ENCODE measurements around the gene CEP112. TPM values are rescaled to one million over a fixed set of nuclear protein-coding genes. Genes with fewer than 3 reads are reported as not detected.

CEP112 gene
- total and polyA plus RNA-seq, 2 of the 8 experiments (the other 6 are each of a cell fraction or from before 2014, with no cell fraction given), result 0.62 to 3.1 TPM

- FAIRE-seq (peak; percentile 94), DNase-seq (ENCODE audit: low read depth in 1 of 2, low spot score in 2 of 2) (peak in 1 of 2 experiments; percentile 49)
- H3K79me2 ChIP-seq (ENCODE audit: control insufficient read depth in 1 of 2, insufficient read depth in 2 of 2, low read length in 2 of 2), result no peaks in the 10 kb centered on the region
- no peak overlapping the region for H4K5ac ChIP-seq (ENCODE audit: insufficient read length, low read depth, low read length)
- no peak overlapping the region for H2BK5ac ChIP-seq (ENCODE audit: low read depth, low read length)
- H4K20me1 ChIP-seq (replicated peaks in 1 of 2; ENCODE audit: control insufficient read depth in 1 of 2, insufficient read depth in 2 of 2, low read length in 2 of 2), result no peaks in the 10 kb centered on the region
- H3K9me3 ChIP-seq (ENCODE audit: insufficient read depth in 2 of 2, low read depth in 1 of 2, low read length in 1 of 2), result no peaks in the 10 kb centered on the region; a peak in 1 of 4 replicates
- H2AK5ac ChIP-seq (ENCODE audit: low read depth, low read length), result no peak overlapping the region
- no peaks in the 10 kb centered on the region for H3K36me3 ChIP-seq (ENCODE audit: control insufficient read depth in 2 of 4, insufficient read depth in 4 of 4, low read length in 3 of 4)
- H3K4me1 ChIP-seq (replicated peaks in 1 of 4; ENCODE audit: control insufficient read depth in 3 of 4, insufficient read depth in 4 of 4, low read length in 3 of 4), result peaks cover 0 to 5% (median 0%) of the 10 kb centered on the region in 4 experiments; a peak in 1 of 7 replicates
- no peaks in the 10 kb centered on the region for H3K79me1 ChIP-seq (ENCODE audit: low read depth, low read length)
- no peak overlapping the region for H2BK120ac ChIP-seq (replicated peaks; ENCODE audit: low read depth, low read length)
- no peak overlapping the region for H4K91ac ChIP-seq (replicated peaks; ENCODE audit: insufficient read length, low read length)
- 30% methylated on average over 2 of the region's 2 CpGs; no CpG with 5 or more reads in 1 of the 2 experiments for WGBS, 2 experiments (ENCODE audit: extremely low coverage in 1 of 2, insufficient coverage in 1 of 2, insufficient read length in 1 of 2, insufficient replicate concordance in 2 of 2, low coverage in 1 of 2, low lambda C conversion rate in 2 of 2, missing lambda C conversion rate in 1 of 2)
- no peak overlapping the region for H3K4me2 ChIP-seq (ENCODE audit: insufficient read depth in 1 of 2, low read depth in 2 of 2, low read length in 2 of 2)
- H2BK12ac ChIP-seq (ENCODE audit: low read depth, low read length), result no peak overlapping the region
- no peak overlapping the region for H3K14ac ChIP-seq (ENCODE audit: insufficient read length)
- no peak overlapping the region for H2BK15ac ChIP-seq (ENCODE audit: low read length)
- H3K4ac ChIP-seq (replicated peaks; ENCODE audit: insufficient read length, low read depth, low read length), result no peak overlapping the region
- no peaks in the 10 kb centered on the region for H3K27me3 ChIP-seq (replicated peaks in 1 of 4; ENCODE audit: control insufficient read depth in 3 of 4, extremely low read depth in 1 of 4, insufficient read depth in 3 of 4, low read length in 3 of 4)
- H2AFZ ChIP-seq (ENCODE audit: low read length), result 0 out of 2 replicates have a peak overlapping the region, but pooled peaks have one; percentile 27
- no peak overlapping the region for H2BK20ac ChIP-seq (ENCODE audit: low read length)
- no peak overlapping the region for H4K8ac ChIP-seq (ENCODE audit: extremely low read depth, insufficient read depth, low read length)
- no peak for TF ChIP-seq BCL11A (IDR thresholded peaks at IDR 0.05; ENCODE audit: low read depth in 2 of 2, low read length in 2 of 2)
- TF ChIP-seq TEAD4 (IDR thresholded peaks at IDR 0.05; ENCODE audit: low read depth, low read length), result no peak
- no peak for TF ChIP-seq CHD2 (IDR thresholded peaks at IDR 0.05; ENCODE audit: low read length)
- no peak for TF ChIP-seq CTBP2 (IDR thresholded peaks at IDR 0.05; ENCODE audit: borderline replicate concordance, insufficient read depth, insufficient read length, low read length)
- TF ChIP-seq ASH2L (IDR thresholded peaks at IDR 0.05; ENCODE audit: low read length), result no peak
- TF ChIP-seq FOSL1 (IDR thresholded peaks at IDR 0.05; ENCODE audit: insufficient read depth, low read depth, low read length), result no peak
- 0 out of 2 replicates have a peak, but pooled peaks have one; percentile 45 for TF ChIP-seq TCF12 (IDR thresholded peaks at IDR 0.05; ENCODE audit: low read depth, low read length)
- TF ChIP-seq CTCF (IDR thresholded peaks at IDR 0.05; ENCODE audit: control extremely low read depth in 1 of 3, insufficient read depth in 1 of 3, low read depth in 1 of 3, low read length in 3 of 3), result peak in 2 of 3 experiments; percentile 73 to 79; a peak in 3 of 4 replicates
- no peak for TF ChIP-seq SIX5 (IDR thresholded peaks at IDR 0.05; ENCODE audit: low read depth, low read length)
- TF ChIP-seq RAD21 (IDR thresholded peaks at IDR 0.05 in 1 of 2, conservative IDR thresholded peaks at IDR 0.05 in 1 of 2; ENCODE audit: low read depth in 2 of 2, low read length in 2 of 2), result peak; percentile 98 to 99
- CTCF ChIA-PET (ENCODE audit: partially characterized antibody), result interaction anchor here (0.7 to 4.0 kb wide), 17 partner anchors 9 to 784 kb away, joined by 3 to 26 read pairs (median 4); no protein-coding TSS in a partner anchor
- no peak overlapping the region for H3K4me3 ChIP-seq (ENCODE audit: extremely low read depth in 1 of 4, insufficient read depth in 2 of 4, low read depth in 3 of 4, low read length in 4 of 4)
- POLR2A ChIA-PET (ENCODE audit: partially characterized antibody), result no interaction called here
- H3K56ac ChIP-seq (replicated peaks; ENCODE audit: insufficient read length, low read depth, low read length), result no peak overlapping the region
- H3K27ac ChIP-seq (ENCODE audit: low read depth, low read length), result no peak overlapping the region
- no peak overlapping the region for H3K18ac ChIP-seq (ENCODE audit: extremely low read depth, low read length)
- H3K23me2 ChIP-seq (ENCODE audit: low read depth, low read length), result no peaks in the 10 kb centered on the region
- no peak overlapping the region for H3K9ac ChIP-seq (replicated peaks in 1 of 4; ENCODE audit: extremely low read depth in 1 of 4, low read depth in 3 of 4, low read length in 3 of 4)
- H3K23ac ChIP-seq (ENCODE audit: insufficient read length), result no peak overlapping the region
These were observed 203.9 kb downstream of the CEP112 start for GRCh38 chr17:65987988-65988387.

All from H1 (cell line).